Fibroblast of skin of right biceps (primary cell): ENCODE data around the gene FURIN.
A peak's percentile ranks its signal among the peaks of the same experiment; 100 is the strongest.
"Not testable (repeated sequence)": the region's sequence is repeated elsewhere in the genome, so short reads cannot be mapped to it uniquely, and the experiment has no call there.

Source experiments
- DNase-seq: peaks from one replicate; pipeline ENCODE4 v3.0.0-alpha.2; 2013

Gene FURIN

DNA sequence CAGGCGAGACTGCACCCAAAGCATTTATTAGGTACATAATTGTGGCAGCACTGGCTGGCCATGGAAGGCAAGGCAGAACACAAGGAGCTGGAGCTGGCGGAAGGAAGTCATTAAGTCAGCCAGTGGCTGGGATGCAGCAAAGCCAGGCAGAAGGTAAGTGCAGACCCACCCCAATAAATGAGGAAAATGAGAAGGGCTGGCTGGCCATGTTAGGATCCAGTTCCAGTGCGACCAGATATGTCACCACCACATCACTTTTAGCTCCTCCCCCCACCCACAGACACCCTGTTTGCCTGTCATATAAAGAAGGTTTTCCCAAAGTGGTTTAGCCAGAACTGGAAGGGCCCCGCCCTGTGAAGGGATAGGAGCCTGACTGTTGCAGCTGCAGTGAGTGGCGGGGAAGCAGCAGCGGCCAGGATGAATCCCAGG lies at the start of gene FURIN:
TSS of gene FURIN (plus strand) at position 328 of the 429 bp plus-strand sequence. CDS start 7,153 bp downstream, outside the sequence.
- no peak for DNase-seq

DNA sequence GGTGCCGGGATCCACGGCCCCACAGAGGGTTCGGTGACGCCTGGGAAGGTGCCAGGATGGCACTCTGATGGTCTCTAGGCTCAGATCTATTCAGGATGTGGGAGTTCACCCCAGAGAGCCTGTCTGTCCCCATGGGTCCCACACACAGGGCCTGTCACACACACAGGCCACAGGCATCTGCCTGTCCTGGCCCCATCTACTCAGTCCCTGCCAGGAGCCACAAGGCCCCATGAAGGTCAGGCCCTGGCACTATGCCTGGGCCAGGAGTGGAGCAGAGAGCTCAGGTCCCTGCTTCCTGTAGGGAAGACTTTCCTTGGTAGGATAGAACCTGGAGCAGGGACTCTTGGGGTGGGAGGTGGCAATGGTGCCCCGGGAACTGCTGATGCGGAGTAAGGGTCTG lies 49.0 kb upstream of the FURIN start:
- no peak for DNase-seq

GRCh38 chr15:90819850-90820249 lies 48.5 kb upstream of the FURIN start:
- DNase-seq, result no peak

GRCh38 chr15:90820481-90820880 lies 47.9 kb upstream of the FURIN start:
- DNase-seq, result no peak

DNA sequence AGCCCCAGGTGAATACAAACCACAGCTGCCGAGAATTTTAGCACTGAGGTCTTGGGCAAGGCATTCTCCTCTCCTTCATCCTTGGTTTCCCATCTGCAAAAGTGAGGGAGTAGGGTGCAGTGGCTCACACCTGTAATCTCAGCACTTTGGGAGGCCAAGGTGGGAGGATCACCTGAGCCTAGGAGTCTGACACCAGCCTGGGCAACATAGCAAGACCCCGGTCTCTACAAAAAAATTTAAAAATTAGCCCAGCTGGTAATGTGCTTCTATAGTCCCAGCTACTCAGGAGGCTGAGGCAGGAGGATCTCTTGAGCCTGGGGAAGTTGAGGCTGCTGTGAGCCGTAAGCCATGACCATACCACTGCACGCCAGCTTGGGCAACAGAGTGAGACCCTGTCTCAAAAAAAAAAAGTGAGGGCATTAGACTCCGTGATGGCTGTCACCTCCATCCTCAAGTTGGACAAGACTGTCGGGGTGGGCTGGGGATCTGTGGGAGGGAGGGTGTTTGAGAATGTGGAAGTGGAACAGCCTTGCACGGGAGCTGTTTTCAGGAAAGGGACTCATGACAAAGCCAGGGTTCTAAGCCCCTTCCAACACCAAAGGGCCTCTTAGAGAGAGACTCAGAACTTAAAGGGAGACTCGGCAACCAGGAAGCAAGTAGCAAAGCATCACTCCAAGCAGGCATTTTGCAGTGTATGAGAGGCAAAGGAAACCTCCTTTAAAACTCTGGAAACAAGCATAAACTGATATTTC lies 46.0 kb upstream of the FURIN start:
- no peak for DNase-seq

DNA sequence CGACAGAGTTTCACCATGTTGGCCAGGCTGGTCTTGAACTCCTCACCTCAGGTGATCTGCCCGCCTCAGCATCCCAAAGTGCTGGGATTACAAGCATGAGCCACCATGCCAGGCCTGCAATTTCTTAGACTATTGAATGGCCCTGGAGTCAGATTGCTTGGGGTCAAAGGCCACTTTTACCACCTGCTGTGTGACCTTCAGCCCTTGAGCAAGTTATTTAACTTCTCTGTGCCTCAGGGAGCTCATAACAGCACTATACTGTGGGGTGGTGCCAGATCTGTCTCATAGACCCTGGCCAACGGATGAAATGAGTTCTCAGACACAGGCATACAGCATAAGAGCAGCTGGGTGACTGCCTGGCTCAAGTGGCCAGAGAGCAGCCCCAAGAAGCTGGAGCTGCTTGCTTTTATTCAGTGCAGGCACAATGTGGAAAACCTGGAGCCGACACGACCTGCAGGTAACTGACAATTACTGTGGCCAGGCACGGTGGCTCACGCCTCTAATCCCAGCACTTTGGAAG lies 44.9 kb upstream of the FURIN start:
- DNase-seq, result no peak

- DNase-seq, result not testable (repeated sequence)
Observed at GRCh38 chr15:90825115-90825899, 43.1 kb upstream of the FURIN start.

DNA sequence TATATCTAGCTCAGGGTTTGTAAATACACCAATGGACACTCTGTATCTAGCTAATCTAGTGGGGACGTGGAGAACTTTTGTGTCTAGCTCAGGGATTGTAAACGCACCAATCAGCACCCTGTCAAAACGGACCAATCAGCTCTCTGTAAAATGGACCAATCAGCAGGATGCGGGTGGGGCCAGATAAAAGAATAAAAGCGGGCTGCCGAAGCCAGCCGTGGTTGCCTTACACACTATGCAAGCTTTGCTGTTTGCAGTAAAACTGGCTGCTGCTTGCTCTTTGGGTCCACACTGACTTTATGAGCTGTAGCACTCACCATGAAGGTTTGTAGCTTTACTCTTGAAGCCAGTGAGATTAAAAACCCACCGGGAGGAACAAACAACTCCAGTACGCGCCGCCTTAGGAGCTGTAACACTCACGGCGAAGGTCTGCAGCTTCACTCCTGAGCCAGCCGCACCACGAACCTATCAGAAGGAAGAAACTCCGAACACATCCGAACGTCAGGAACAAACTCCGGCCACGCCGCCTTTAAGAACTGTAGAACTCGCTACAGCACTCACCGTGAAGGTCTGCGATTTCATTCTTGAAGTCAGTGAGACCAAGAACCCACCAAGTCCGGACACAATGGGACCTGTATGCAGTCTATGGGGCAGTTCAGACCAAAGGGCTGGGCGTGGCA lies 42.0 kb upstream of the FURIN start:
- not testable (repeated sequence) for DNase-seq

- no peak for DNase-seq
Observed at GRCh38 chr15:90826886-90827435, 41.4 kb upstream of the FURIN start.

GRCh38 chr15:90828111-90828510 lies 40.3 kb upstream of the FURIN start:
- DNase-seq, result no peak

GRCh38 chr15:90829126-90829525 lies 39.3 kb upstream of the FURIN start:
- no peak for DNase-seq

DNA sequence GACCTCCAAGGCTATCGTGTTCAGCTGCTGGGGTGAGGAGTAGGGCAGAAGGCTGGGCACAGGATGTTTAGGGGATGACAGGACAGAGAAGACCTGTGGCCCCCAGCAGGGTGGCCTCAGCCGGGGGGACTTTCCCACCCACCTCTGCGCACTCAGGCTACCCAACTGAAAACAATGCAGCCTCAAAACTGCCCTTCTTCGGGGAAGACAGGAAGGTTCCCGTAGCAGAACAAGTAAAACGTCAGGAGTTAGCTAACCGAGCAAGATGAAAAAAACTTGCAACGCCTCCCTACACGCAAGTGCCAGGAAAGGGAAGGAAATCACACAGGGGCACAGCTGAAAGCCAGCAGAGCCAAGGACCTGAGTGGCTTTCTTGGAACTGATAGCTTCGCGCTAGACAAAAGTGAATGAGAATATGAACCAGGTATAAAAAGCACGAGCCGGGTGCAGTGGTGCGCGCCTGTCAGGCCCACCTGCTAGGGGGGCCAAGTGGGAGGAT lies 38.4 kb upstream of the FURIN start:
- DNase-seq, result no peak

DNA sequence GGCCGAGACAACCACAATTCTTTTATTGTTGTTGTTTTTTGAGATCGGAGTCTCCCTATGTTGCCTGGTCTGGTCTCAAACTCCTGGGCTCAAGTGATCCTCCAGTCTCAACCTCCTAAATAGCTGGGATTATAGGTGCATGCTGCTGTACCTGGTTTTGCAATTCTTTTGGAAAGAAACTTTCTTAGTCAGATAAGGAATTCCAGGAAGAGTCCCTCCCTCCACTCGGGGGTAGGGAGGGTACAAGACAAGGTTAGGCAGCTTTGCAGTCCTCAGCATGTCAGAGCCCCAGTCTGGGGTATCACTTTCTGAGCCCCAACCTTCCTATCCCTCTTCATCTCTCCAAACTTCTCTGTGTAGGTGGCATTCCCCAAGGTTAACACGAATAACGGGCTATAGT lies 33.8 kb upstream of the FURIN start:
- no peak for DNase-seq

- peak; percentile 52 for DNase-seq
Observed at GRCh38 chr15:90836296-90836871, 32.0 kb upstream of the FURIN start.

DNA sequence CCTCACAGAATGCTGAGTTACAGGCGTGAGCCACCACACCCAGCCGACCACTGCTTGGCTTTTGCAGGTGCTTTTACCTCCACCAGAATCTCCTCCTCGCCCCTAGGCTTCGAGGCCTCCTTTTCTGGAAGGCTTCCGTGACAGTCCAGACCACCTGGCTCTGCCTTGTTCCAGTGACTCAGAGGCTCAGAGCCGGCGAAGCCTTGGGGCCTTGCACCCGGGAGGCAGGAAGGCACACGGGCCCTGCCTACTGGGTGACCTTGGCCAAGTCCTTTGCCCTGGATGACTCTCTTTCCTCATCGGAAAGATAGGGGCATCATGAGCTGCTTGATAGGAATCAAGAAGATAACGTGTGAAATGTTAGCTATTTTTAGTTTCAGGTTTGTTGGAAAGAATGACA lies 31.3 kb upstream of the FURIN start:
- no peak for DNase-seq

DNA sequence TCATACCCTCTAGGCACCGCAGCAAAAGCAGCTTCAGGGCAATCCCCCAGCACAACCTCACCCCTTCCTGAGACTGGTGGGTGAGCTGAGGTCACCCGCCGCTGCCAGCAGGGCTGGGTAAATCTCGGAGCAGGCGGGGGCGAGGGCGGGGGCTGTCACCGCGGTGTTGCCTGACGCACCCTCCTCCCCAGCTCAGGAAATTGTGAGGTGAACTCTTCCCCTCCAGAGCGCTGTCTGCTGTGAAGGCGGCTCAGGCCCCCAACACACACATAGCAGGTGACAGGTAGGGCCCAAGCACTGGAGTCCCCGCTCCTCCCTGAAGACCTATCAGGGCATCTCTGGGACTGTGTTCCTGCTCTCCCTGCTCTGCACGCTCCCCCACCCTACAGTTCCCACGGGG lies 30.2 kb upstream of the FURIN start:
- DNase-seq, result no peak

DNA sequence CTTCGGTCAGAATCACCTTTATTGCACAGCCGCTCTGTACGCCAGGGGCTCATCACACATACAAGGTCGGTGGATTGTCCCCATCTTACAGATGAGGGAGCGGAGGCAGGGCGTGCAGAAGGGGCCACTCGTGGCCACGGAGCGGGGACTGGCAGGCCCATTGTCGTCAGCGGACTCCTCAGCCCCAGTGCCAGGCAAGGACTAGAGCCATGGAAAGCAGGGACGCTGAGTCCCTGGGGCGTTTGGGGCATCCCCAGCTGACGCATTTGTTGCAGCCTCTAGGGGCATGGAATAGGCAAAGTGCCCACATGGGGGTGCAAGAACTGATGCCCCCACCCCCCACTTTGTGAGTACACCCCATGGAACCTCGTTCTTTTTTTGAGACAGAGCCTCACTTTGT lies 29.8 kb upstream of the FURIN start:
- DNase-seq, result no peak

DNA sequence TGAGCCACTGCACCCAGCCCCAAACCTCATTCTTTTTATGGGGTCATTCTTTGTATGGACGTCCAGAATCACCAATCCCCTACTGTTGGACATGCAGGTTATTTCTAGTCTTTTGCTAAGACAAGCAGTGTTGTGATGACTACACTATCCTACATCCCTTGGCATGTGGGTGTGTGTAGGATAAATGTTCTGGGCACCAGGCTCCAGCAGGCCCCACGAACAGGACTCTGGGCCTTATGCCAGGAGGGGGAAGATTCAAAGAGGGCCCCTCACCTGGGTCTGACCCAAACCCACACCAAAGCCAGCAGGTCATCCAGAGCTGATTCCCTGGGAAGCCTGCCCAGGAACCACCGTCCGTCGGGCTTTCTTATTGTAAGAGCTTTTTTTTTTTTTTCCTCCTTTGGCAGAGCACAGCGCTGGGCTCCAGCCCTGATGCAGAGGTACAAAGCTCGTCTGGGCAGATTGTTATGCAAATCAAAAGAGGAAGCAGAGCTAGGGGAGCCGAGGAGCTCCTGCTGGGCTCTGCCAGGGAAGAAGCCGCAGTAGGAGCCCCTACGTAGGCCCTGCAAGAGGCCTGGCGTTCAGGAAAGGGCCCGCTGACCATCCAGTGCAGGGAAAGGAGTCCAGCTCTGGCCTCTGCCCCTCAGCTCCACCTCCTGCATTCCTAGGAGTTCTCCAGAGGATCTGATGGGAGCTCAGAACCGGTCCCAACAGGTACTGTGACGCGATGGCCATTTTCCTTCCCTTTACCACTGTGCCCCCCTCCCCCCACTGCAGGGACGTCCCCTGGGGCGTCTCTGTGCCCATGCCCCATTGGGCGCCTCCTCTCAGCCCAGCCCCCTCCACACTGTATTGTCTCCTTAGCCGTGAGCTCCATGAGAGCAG lies 29.0 kb upstream of the FURIN start:
- DNase-seq, result no peak

GRCh38 chr15:90840157-90840855 lies 28.1 kb upstream of the FURIN start:
- DNase-seq, result no peak

DNA sequence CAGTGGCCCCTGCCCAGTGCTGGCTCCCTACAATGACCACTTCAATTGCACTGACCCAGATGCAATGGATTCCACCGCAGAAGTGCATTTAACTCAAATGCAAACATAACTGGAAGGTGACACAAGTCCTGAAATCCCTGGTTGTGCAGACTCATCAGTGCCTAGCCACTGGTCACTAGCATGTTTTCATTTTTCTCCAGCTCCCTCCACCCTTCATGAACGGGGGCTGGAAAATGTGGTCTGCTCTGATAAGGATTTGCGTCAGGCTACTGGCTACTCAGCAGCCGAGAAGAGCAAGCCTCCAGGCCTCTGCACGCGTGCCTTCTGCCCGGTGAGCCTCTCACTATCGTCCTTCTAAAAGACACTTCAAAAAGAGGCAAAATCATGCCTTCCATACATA lies 27.4 kb upstream of the FURIN start:
- DNase-seq, result no peak

DNA sequence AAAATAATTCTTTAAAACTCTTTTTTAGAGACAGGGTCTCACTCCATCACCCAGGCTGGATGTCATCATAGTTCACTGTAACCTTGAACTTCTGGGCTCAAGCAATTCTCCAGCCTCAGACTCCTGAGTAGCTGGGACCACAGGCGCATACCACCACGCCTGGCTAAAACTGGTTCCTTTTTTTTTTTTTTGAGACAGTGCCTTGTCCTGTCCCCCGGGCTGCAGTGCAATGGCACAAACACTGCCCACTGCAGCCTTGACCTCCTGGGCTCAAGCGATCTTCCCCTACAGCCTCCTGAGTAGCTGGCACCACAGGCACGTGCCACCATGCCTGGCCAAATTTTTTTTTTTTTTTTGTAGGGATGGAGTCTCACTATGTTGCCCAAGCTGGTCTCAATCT lies 23.7 kb upstream of the FURIN start:
- no peak for DNase-seq
